DND-41 (cell line): ENCODE data around the gene EML1.

Experiments
- ATAC-seq: fragments of 200-7000 bp; cut with Tn5 transposase; 3 replicates; pipeline ENCODE4 v1.9.1; 2021; ENCODE audit warnings: low read depth; ENCODE audit not compliant: insufficient read depth
- DNase-seq: peaks from one replicate; pipeline ENCODE4 v3.0.0-alpha.2; 2020
- H2AFZ ChIP-seq: 2 replicates; pipeline ENCODE4 v1.6.0; 2012; ENCODE audit warnings: low read depth, low read length
- H3K27ac ChIP-seq: 2 replicates; pipeline ENCODE4 v1.5.1; 2012; ENCODE audit warnings: low read length, inconsistent platforms
- H3K27me3 ChIP-seq: fragments of 200-600 bp; sonication (generic); 2 replicates; pipeline ENCODE4 v1.6.0; 2012; ENCODE audit warnings: low read length, mild to moderate bottlenecking, inconsistent platforms; ENCODE audit not compliant: insufficient read depth, poor library complexity
- H3K36me3 ChIP-seq: 2 replicates; pipeline ENCODE4 v1.5.1; 2012; ENCODE audit warnings: low read length, inconsistent platforms; ENCODE audit not compliant: insufficient read depth
- H3K4me1 ChIP-seq: 2 replicates; pipeline ENCODE4 v1.5.1; 2012; ENCODE audit warnings: mild to moderate bottlenecking, low read length; ENCODE audit not compliant: insufficient read depth
- H3K4me2 ChIP-seq: 2 replicates; pipeline ENCODE4 v1.6.0; 2012; ENCODE audit warnings: mild to moderate bottlenecking, moderate library complexity, low read length, inconsistent platforms; ENCODE audit not compliant: insufficient read depth
- H3K4me3 ChIP-seq, 2 experiments: fragments of 200-600 bp in 1 of 2; shearing (Covaris generic) in 1 of 2; 2 replicates each; pipeline ENCODE4 v1.5.1; 2012 to 2016; ENCODE audit warnings: inconsistent platforms in 2 of 2, low read length in 2 of 2, mild to moderate bottlenecking in 2 of 2, low read depth in 1 of 2, moderate library complexity in 1 of 2
- H3K79me2 ChIP-seq: 2 replicates; pipeline ENCODE4 v1.6.0; 2012; ENCODE audit warnings: low read length, inconsistent platforms; ENCODE audit not compliant: insufficient read depth
- H3K9ac ChIP-seq: 2 replicates; pipeline ENCODE4 v1.6.0; 2012; ENCODE audit warnings: low read depth, mild to moderate bottlenecking, inconsistent platforms, low read length, moderate library complexity
- H3K9me3 ChIP-seq: 2 replicates; pipeline ENCODE4 v1.5.1; 2012; ENCODE audit warnings: low read length, moderate library complexity, mild to moderate bottlenecking, inconsistent platforms; ENCODE audit not compliant: insufficient read depth, severe bottlenecking
- H4K20me1 ChIP-seq: 2 replicates; pipeline ENCODE4 v1.6.0; 2012; ENCODE audit warnings: low read length; ENCODE audit not compliant: insufficient read depth
- CTCF ChIP-seq: IDR thresholded peaks from 2 replicates; pipeline ENCODE4 v1.5.1; 2012; ENCODE audit warnings: borderline replicate concordance, low read length, moderate library complexity, mild to moderate bottlenecking; ENCODE audit not compliant: poor library complexity, severe bottlenecking; ENCODE audit errors: extremely low read depth
- EZH2 ChIP-seq: IDR thresholded peaks from 3 replicates; pipeline ENCODE4 v1.6.1; 2012; ENCODE audit warnings: borderline replicate concordance, low read depth, mild to moderate bottlenecking, moderate library complexity, low read length, inconsistent platforms; ENCODE audit not compliant: severe bottlenecking

EML1 gene

DNA sequence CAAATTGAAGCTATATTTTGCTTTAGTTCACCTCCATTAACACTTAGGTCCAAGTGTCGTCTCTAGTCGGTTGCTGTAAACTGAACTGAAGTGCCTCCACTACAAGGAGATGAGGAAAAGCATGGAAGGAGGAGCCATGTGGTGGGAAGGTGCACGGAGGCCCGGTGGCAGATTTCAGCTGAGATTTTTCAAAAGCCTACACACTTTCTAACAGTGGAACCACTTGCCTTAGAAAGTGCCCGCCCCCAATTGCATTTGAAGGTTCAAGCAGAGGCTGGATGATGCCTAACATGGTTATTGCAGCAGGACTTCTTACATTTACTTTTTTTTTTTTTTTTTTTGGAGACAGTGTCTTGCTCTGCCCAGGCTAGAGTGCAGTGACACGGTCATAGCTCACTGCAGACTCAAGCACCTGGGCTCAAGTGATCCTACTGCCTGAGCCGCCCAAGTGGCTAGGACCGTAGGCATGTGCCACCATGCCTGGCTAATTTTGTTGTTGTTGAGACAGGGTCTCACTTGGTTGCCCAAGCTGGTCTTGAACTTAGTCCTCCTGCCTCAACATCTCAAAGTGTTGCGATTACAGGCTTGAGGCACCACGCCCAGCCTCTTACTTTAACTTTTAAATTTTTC lies 27.6 kb downstream of the EML1 start:
- ATAC-seq: no peak
- no peak overlapping the region for H2AFZ ChIP-seq
- no peak overlapping the region for H3K4me2 ChIP-seq
- no peak overlapping the region for H3K4me3 ChIP-seq
- no peaks in the 10 kb centered on the region for H3K4me1 ChIP-seq
- no peak for TF ChIP-seq CTCF
- no peak for TF ChIP-seq EZH2
- peaks cover 21% of the 10 kb centered on the region for H4K20me1 ChIP-seq
- no peaks in the 10 kb centered on the region for H3K9me3 ChIP-seq
- H3K79me2 ChIP-seq: no peaks in the 10 kb centered on the region
- H3K9ac ChIP-seq: no peak overlapping the region
- no peak for DNase-seq
- H3K27me3 ChIP-seq: peaks cover 52% of the 10 kb centered on the region
- no peak overlapping the region for H3K27ac ChIP-seq
- no peaks in the 10 kb centered on the region for H3K36me3 ChIP-seq

- Histone ChIP-seq H3K4me3 (no peak overlapping the region), H3K9me3 (no peaks in the 10 kb centered on the region), H4K20me1 (peaks cover 21% of the 10 kb centered on the region), H2AFZ (no peak overlapping the region), H3K9ac (no peak overlapping the region), H3K79me2 (no peaks in the 10 kb centered on the region), H3K36me3 (no peaks in the 10 kb centered on the region), H3K4me2 (no peak overlapping the region), H3K27ac (no peak overlapping the region), H3K4me1 (no peaks in the 10 kb centered on the region), H3K27me3 (peaks cover 52% of the 10 kb centered on the region)
- peak; percentile 29 for DNase-seq
- ATAC-seq: peak; percentile 80
- TF ChIP-seq EZH2: no peak
- no peak for TF ChIP-seq CTCF
These were observed 28.6 kb downstream of the EML1 start for GRCh38 chr14:99821519-99822508.

GRCh38 chr14:99822800-99823455 lies 29.7 kb downstream of the EML1 start:
- TF ChIP-seq EZH2 (no peak), CTCF (no peak)
- H3K9ac ChIP-seq: no peak overlapping the region
- no peak overlapping the region for H3K4me3 ChIP-seq
- no peaks in the 10 kb centered on the region for H3K4me1 ChIP-seq
- no peak overlapping the region for H3K4me2 ChIP-seq
- DNase-seq (no peak), ATAC-seq (no peak)
- no peaks in the 10 kb centered on the region for H3K9me3 ChIP-seq
- H3K36me3 ChIP-seq: no peaks in the 10 kb centered on the region
- H3K27me3 ChIP-seq: peaks cover 63% of the 10 kb centered on the region
- peaks cover 21% of the 10 kb centered on the region for H4K20me1 ChIP-seq
- H3K79me2 ChIP-seq: no peaks in the 10 kb centered on the region
- H3K27ac ChIP-seq: no peak overlapping the region
- H2AFZ ChIP-seq: no peak overlapping the region
